ENCODE data around the gene BLOC1S1.

BLOC1S1 gene

GRCh38 chr12:55686366-55687010 is 29.4 kb upstream of the BLOC1S1 start:
- TF ChIP-seq CTCF (IDR thresholded peaks at IDR 0.05; ENCODE audit: low read depth, low read length, missing control alignments), result no peak
- H3K4me3 ChIP-seq (replicated peaks; ENCODE audit: low read depth, low read length), result no peak overlapping the region
- DNase-seq (ENCODE audit: extremely low read depth, low read depth), result no peak

GRCh38 chr12:55687746-55688145 is 28.1 kb upstream of the BLOC1S1 start:
- DNase-seq (ENCODE audit: extremely low read depth, low read depth), result no peak
- H3K4me3 ChIP-seq (replicated peaks; ENCODE audit: low read depth, low read length), result no peak overlapping the region
- TF ChIP-seq CTCF (IDR thresholded peaks at IDR 0.05; ENCODE audit: low read depth, low read length, missing control alignments), result no peak

- no peak for TF ChIP-seq CTCF (IDR thresholded peaks at IDR 0.05; ENCODE audit: low read depth, low read length, missing control alignments)
- no peak overlapping the region for H3K4me3 ChIP-seq (replicated peaks; ENCODE audit: low read depth, low read length)
- no peak for DNase-seq (ENCODE audit: extremely low read depth, low read depth)
Measured at GRCh38 chr12:55688716-55689655, 26.9 kb upstream of the BLOC1S1 start.

GRCh38 chr12:55692631-55693322 is 23.1 kb upstream of the BLOC1S1 start:
- no peak overlapping the region for H3K4me3 ChIP-seq (replicated peaks; ENCODE audit: low read depth, low read length)
- no peak for DNase-seq (ENCODE audit: extremely low read depth, low read depth)
- TF ChIP-seq CTCF (IDR thresholded peaks at IDR 0.05; ENCODE audit: low read depth, low read length, missing control alignments), result no peak

- no peak for TF ChIP-seq CTCF (IDR thresholded peaks at IDR 0.05; ENCODE audit: low read depth, low read length, missing control alignments)
- no peak for DNase-seq (ENCODE audit: extremely low read depth, low read depth)
- no peak overlapping the region for H3K4me3 ChIP-seq (replicated peaks; ENCODE audit: low read depth, low read length)
Measured at GRCh38 chr12:55693323-55694187, 22.3 kb upstream of the BLOC1S1 start.

- TF ChIP-seq CTCF (IDR thresholded peaks at IDR 0.05; ENCODE audit: low read depth, low read length, missing control alignments), result no peak
- DNase-seq (ENCODE audit: extremely low read depth, low read depth), result no peak
- H3K4me3 ChIP-seq (replicated peaks; ENCODE audit: low read depth, low read length), result no peak overlapping the region
Measured at GRCh38 chr12:55694188-55694515, 21.7 kb upstream of the BLOC1S1 start.

Data from HFF-Myc (cell line).